ENCODE results near the gene ROBO1.

The ROBO1 gene

DNA sequence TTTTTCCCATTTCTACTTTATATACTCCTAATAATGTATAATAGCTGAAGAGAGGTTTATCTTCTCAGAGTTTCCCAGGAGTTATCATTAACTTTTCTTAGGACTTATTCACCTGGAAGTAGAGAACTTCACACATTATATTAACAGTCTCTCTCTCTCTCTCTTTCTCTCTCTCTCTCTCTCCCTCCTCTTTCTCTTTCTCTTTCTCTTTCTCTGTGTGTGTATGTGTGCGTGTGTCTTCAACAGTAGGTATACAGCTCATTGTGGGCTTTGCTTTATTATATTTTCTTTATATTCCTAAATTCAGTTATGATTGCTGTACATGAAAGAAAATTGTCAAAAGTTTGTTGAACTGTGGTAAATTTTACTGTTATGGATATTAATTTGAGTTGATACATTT is 353.8 kb downstream of the ROBO1 start:
- H3K4me3 ChIP-seq (ENCODE audit: low read depth, low read length) = no peak overlapping the region
- no peak for TF ChIP-seq CTCF (conservative IDR thresholded peaks at IDR 0.05; ENCODE audit: low read depth, low read length)
- no peak for DNase-seq (ENCODE audit: low read depth)

DNA sequence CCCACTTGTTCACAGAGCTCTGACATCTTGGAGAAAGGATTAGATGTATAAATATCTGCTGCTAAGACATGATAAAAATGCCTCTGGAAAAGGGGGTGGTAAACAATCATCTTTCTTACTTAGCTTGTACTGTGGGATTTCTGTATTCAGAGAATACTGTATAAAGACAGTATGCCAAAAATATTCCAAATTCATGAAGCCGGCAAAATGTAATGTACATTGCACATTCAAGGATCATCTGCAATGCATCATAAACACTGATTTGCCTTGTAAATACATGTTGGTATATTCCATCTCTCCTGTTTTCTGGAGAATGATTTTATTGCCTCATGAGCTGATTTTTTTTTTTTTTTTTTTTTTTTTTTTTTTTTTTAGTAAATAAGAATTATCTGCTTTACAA is 355.3 kb downstream of the ROBO1 start:
- H3K4me3 ChIP-seq (ENCODE audit: low read depth, low read length) = no peak overlapping the region
- DNase-seq (ENCODE audit: low read depth) = no peak
- no peak for TF ChIP-seq CTCF (conservative IDR thresholded peaks at IDR 0.05; ENCODE audit: low read depth, low read length)

DNA sequence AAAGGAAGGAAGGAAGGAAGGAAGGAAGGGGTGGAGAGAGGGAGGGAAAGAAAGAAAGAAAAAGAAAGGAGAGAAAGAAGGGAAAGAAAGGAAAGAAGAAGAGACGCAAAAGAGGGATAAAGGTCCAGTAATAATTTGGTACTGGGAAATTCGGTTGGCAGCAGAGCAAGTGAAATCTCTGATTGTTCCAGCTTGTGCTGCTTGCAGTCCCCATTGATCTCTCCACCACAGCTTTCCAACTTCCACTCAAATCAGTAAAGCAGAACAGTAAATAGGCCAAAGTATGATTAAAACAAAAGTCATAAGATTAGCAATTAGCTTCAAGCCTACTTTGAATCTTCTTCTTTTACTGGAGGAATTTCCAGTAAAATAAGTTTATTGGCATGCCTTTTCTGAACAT is 357.2 kb downstream of the ROBO1 start:
- H3K4me3 ChIP-seq (ENCODE audit: low read depth, low read length) = no peak overlapping the region
- DNase-seq (ENCODE audit: low read depth) = no peak
- TF ChIP-seq CTCF (conservative IDR thresholded peaks at IDR 0.05; ENCODE audit: low read depth, low read length) = no peak

DNA sequence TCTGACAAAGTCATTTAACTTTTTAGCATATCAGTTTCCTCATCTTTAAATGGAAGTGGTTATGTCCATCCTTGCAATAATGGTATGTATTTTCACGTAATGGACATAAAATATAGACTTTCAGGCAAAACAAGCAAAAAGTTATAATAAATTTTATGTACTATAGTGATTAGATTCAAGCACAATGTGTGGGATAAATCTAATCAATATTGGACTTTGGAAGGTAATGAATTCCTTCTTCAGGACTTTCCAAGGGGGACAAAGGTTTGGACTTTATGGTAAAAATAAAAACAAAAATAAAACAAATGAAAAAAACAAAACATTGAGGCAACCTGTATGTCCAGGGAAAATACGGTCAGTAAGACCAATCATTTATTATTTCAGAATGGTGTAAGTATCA is 357.7 kb downstream of the ROBO1 start:
- DNase-seq (ENCODE audit: low read depth) = no peak
- H3K4me3 ChIP-seq (ENCODE audit: low read depth, low read length) = no peak overlapping the region
- no peak for TF ChIP-seq CTCF (conservative IDR thresholded peaks at IDR 0.05; ENCODE audit: low read depth, low read length)

GRCh38 chr3:79406175-79406574 is 361.6 kb downstream of the ROBO1 start:
- no peak for DNase-seq (ENCODE audit: low read depth)
- peak; percentile 36 for TF ChIP-seq CTCF (conservative IDR thresholded peaks at IDR 0.05; ENCODE audit: low read depth, low read length)
- no peak overlapping the region for H3K4me3 ChIP-seq (ENCODE audit: low read depth, low read length)

DNA sequence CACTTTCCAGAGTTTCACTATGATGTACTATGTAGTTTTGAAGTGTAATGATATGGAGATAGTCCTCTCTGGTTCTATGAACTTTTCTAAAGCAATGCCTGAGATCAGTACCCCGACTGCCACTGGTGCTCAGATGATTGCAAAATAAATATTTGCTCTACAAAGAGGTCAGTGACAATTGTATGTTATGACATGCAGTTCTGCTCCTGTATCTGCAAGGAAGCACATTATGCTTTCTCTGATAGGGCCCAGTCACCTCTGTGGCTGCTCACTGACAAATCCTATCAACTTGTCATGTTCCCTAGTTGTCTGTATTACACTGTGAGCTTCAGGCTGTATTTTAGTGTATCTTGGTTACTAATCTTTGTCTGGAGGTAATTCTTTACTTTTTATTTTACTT is 362.6 kb downstream of the ROBO1 start:
- H3K4me3 ChIP-seq (ENCODE audit: low read depth, low read length) = no peak overlapping the region
- no peak for DNase-seq (ENCODE audit: low read depth)
- no peak for TF ChIP-seq CTCF (conservative IDR thresholded peaks at IDR 0.05; ENCODE audit: low read depth, low read length)

DNA sequence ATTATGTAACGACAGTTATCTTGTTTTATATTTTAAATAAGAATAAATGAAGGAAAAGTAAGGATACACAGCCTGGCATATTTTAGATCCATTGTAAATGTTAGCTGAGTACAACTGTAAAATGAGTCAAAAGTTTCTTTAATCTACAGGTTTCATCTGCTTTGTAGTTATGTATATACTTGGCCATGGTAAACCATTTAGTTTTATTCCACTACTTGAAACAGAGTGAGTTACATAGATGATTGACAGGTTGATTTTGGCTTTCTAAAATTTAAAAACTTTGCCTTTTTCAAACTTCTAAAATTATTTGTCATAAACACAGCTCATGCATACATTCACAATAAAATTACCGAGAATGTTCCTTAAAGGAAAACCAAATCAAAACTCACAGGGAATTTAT is 371.2 kb downstream of the ROBO1 start:
- no peak for DNase-seq (ENCODE audit: low read depth)
- TF ChIP-seq CTCF (conservative IDR thresholded peaks at IDR 0.05; ENCODE audit: low read depth, low read length) = no peak
- no peak overlapping the region for H3K4me3 ChIP-seq (ENCODE audit: low read depth, low read length)
